A673 (cell line): Measurements from ENCODE around the gene TCF25. TPM values are rescaled to one million over a fixed set of nuclear protein-coding genes. Genes with fewer than 3 reads are reported as not detected.

Source experiments
- BruUV-seq: library from RNA; stranded (reverse); fragments of 400-500 nt; replicated peaks from 2 replicates; lab custom pipeline; 2021; lab: Mats Ljungman, UMichigan
- CTCF ChIA-PET: fragments of 300-600 bp; sonication (Branson Sonifier 250); formaldehyde crosslinking; loops from one replicate; lab custom pipeline; 2022; ENCODE audit warnings: antibody characterized with exemption; lab: Charles Lee
- POLR2A ChIA-PET: fragments of 300-600 bp; sonication (Branson Sonifier 250); formaldehyde crosslinking; loops from one replicate; lab custom pipeline; 2022; ENCODE audit warnings: antibody characterized with exemption; ENCODE audit not compliant: low non-redundant PET; lab: Charles Lee
- DNase-seq: peaks from one replicate; pipeline ENCODE4 v3.0.0-alpha.2; 2015; ENCODE audit warnings: low spot score
- H3K27ac ChIP-seq: fragments of 200-600 bp; sonication (generic); 2 replicates; pipeline ENCODE4 v1.5.1; 2016; ENCODE audit warnings: mixed run types, low read depth, mild to moderate bottlenecking, mixed read lengths, antibody characterized with exemption, low read length; ENCODE audit not compliant: poor library complexity, severe bottlenecking
- H3K27me3 ChIP-seq: fragments of 200-600 bp; sonication (generic); replicated peaks from 2 replicates; pipeline ENCODE4 v1.6.1; 2017; ENCODE audit warnings: mixed run types, low read depth, mild to moderate bottlenecking, mixed read lengths, antibody characterized with exemption, low read length; ENCODE audit not compliant: insufficient read depth, poor library complexity
- H3K36me3 ChIP-seq: fragments of 200-600 bp; sonication (generic); 2 replicates; pipeline ENCODE4 v1.6.1; 2016; ENCODE audit warnings: mixed run types, mild to moderate bottlenecking, mixed read lengths, antibody characterized with exemption, low read length; ENCODE audit not compliant: insufficient read depth, poor library complexity, severe bottlenecking
- H3K4me1 ChIP-seq: fragments of 200-600 bp; sonication (generic); 2 replicates; pipeline ENCODE4 v1.6.1; 2017; ENCODE audit warnings: mixed run types, mild to moderate bottlenecking, mixed read lengths, antibody characterized with exemption, low read length; ENCODE audit not compliant: insufficient read depth, poor library complexity, severe bottlenecking
- H3K4me3 ChIP-seq: fragments of 200-600 bp; sonication (generic); 2 replicates; pipeline ENCODE4 v1.5.1; 2016; ENCODE audit warnings: low read depth, mixed run types, mild to moderate bottlenecking, mixed read lengths, low read length; ENCODE audit not compliant: poor library complexity, severe bottlenecking
- H3K9me3 ChIP-seq: fragments of 200-600 bp; sonication (generic); 2 replicates; pipeline ENCODE4 v1.6.1; 2016; ENCODE audit warnings: mixed run types, low read depth, mild to moderate bottlenecking, mixed read lengths, antibody characterized with exemption, low read length; ENCODE audit not compliant: poor library complexity, severe bottlenecking
- EZH2 ChIP-seq: fragments of 200-600 bp; sonication (generic); IDR thresholded peaks from 2 replicates; pipeline ENCODE4 v1.6.1; 2017; ENCODE audit warnings: borderline replicate concordance, low read depth, mild to moderate bottlenecking, mixed read lengths, antibody characterized with exemption, low read length; ENCODE audit not compliant: poor library complexity, severe bottlenecking
- intact Hi-C: fragments of 100-400 bp; cut with micrococcal nuclease; formaldehyde crosslinking; loops from one replicate; pipeline ENCODE4 v1.10.0; 2022; ENCODE audit not compliant: unreplicated experiment
- total RNA-seq: library from RNA; stranded (reverse); gene quantifications from 2 replicates; pipeline ENCODE4 v1.2.3, GENCODE V29; 2021
- TF ChIP-seq, protein P1 (sequence below): fragments of 300-800, 200-600 bp; sonication (generic); conservative IDR thresholded peaks from 2 replicates; pipeline ENCODE4 v1.5.1; 2017; ENCODE audit warnings: low read depth, mild to moderate bottlenecking, antibody characterized with exemption, low read length, moderate library complexity, mixed read lengths

The TCF25 gene
- total RNA-seq, 1 experiment from 2014 or later, result 190 TPM

DNA sequence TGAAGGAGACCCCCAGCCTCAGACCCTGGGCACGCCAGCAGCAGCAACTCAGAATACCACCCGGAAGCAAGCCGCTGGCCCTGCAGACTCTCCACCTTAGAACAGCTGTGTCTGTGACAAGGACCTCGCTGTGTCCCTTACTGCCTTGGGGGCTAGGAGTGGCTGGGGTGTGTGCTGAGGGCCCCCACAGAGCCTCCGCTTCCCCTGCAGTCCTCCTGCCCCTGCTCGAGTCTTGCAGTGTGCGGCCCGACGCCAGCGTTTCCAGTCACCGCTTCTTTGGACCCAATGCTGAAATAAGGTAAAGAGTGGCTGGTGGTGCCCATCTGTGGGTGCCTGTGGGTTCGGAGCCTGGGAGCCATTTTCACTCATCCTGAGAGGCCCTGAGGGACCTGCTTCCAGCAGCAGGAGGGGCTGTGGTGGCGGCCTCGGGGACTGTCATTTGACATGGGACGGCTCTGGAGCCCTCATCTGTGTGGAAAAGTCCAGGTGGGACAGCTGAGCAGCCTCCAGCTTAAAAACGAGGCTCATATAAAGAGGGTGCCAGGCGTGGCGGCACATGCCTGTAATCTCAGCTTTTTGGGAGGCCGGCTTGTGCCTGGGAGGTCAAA, 30.6 kb downstream of the TCF25 start:
- TF ChIP-seq, protein P1, sequence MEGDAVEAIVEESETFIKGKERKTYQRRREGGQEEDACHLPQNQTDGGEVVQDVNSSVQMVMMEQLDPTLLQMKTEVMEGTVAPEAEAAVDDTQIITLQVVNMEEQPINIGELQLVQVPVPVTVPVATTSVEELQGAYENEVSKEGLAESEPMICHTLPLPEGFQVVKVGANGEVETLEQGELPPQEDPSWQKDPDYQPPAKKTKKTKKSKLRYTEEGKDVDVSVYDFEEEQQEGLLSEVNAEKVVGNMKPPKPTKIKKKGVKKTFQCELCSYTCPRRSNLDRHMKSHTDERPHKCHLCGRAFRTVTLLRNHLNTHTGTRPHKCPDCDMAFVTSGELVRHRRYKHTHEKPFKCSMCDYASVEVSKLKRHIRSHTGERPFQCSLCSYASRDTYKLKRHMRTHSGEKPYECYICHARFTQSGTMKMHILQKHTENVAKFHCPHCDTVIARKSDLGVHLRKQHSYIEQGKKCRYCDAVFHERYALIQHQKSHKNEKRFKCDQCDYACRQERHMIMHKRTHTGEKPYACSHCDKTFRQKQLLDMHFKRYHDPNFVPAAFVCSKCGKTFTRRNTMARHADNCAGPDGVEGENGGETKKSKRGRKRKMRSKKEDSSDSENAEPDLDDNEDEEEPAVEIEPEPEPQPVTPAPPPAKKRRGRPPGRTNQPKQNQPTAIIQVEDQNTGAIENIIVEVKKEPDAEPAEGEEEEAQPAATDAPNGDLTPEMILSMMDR, result no peak
- TF ChIP-seq EZH2, result no peak
- H3K4me1 ChIP-seq, result no peaks in the 10 kb centered on the region
- intact Hi-C loops, result no loop called here
- ChIA-PET CTCF (no interaction called here), POLR2A (no interaction called here)
- no peaks in the 10 kb centered on the region for H3K27me3 ChIP-seq
- peaks cover 7% of the 10 kb centered on the region for H3K9me3 ChIP-seq
- H3K4me3 ChIP-seq, result no peak overlapping the region
- no peak overlapping the region for H3K27ac ChIP-seq
- no peak for DNase-seq
- peaks cover 61% of the 10 kb centered on the region for H3K36me3 ChIP-seq
- no TSS peak for BruUV-seq

DNA sequence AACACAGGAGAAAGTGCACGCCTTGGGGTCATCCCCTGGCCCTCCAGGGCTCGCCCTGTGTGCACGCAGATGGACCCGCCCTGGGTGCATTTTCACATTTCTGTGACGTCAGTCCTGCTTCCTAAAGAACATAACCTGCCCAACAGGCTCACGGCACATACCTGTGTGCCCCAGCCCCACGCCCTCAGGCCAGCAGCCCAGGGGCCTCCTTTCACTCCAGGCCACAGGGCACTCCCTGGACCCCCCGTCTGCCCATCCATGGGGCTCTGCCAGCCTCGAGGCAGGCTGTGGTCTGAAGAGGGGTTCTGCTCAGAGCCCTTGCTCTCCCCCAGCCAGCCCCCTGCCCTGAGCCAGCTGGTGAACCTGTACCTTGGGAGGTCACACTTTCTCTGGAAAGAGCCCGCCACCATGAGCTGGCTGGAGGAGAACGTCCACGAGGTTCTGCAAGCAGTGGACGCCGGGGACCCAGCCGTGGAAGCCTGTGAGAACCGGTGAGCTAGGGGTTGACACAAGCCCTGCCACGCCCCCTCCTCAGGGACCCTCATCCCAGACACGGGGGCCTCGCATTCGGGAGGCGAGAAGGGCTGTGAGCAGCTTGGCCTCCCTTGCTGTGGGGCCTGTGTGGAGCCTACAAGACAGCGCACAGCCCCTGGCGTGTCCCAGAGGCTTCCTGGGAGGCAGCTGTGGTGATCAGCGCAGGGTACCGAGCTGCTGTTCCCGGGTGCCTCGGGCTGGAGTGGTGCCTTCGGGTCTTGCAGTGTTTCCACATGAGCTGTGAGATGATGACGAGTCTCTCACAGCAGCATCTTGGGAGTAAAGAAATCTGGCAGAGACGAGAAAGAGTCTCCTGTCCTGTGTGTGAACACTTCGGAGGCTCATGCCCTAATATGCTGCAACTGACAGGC, 31.5 kb downstream of the TCF25 start:
- POLR2A ChIA-PET, result no interaction called here
- no peak for TF ChIP-seq EZH2
- TF ChIP-seq, protein P1, result no peak
- Histone ChIP-seq H3K9me3 (peaks cover 7% of the 10 kb centered on the region), H3K4me3 (no peak overlapping the region), H3K27ac (no peak overlapping the region), H3K36me3 (peaks cover 60% of the 10 kb centered on the region), H3K4me1 (peaks cover 2% of the 10 kb centered on the region), H3K27me3 (no peaks in the 10 kb centered on the region)
- no TSS peak for BruUV-seq
- intact Hi-C loops, result no loop called here
- DNase-seq, result no peak
- CTCF ChIA-PET, result no interaction called here

DNA sequence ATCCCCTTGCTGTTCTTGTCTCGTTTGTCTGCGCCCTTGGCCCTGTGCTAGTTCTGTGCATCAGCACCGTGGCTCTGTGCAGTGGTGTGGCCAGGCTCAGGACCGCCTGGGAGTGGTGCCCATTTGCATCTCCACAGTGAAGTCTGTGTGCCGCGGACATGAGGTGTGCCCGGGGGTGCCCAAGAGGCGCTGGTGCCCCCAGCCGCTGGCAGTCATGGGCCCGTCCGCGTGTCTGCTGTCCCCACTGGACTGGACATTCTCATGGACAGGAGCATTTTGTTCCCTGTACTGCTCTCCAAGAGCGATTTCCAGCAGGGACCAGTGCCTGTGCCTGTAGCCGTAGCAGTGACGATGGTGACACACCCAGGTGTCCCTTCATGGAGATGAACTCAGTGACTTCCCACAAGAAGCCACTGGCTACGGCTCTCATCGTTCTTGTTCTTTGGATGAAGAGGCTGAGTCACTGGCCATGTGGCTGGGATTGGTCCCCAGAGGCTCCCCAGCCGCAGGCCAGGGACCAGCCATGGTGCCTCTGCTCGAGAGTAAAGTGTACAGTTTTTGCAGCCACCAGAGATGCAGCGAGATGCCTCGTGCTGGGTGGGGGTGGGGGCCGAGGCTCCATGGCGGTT, 32.2 kb downstream of the TCF25 start:
- ChIA-PET CTCF (no interaction called here), POLR2A (no interaction called here)
- DNase-seq, result no peak
- no peak overlapping the region for H3K27ac ChIP-seq
- no peaks in the 10 kb centered on the region for H3K27me3 ChIP-seq
- H3K36me3 ChIP-seq, result peaks cover 60% of the 10 kb centered on the region
- TF ChIP-seq, protein P1, result no peak
- no peak for TF ChIP-seq EZH2
- peaks cover 7% of the 10 kb centered on the region for H3K9me3 ChIP-seq
- intact Hi-C loops, result no loop called here
- H3K4me3 ChIP-seq, result no peak overlapping the region
- BruUV-seq, result no TSS peak
- peaks cover 5% of the 10 kb centered on the region for H3K4me1 ChIP-seq
